GM12875 (cell line): Measurements from ENCODE around the gene SVIL.
"Not testable (repeated sequence)": the region's sequence is repeated elsewhere in the genome, so short reads cannot be mapped to it uniquely, and the experiment has no call there.

Experiments
- H3K4me3 ChIP-seq: one replicate; pipeline ENCODE4 v1.5.1; 2011; ENCODE audit warnings: low read depth, low read length, control low read depth
- TF ChIP-seq, protein P1 (sequence below): IDR thresholded peaks from 2 replicates; pipeline ENCODE4 v1.5.1; 2011; ENCODE audit warnings: low read depth, mild to moderate bottlenecking, control low read depth, inconsistent platforms, low read length, moderate library complexity, borderline replicate concordance; ENCODE audit not compliant: insufficient read depth

The SVIL gene

DNA sequence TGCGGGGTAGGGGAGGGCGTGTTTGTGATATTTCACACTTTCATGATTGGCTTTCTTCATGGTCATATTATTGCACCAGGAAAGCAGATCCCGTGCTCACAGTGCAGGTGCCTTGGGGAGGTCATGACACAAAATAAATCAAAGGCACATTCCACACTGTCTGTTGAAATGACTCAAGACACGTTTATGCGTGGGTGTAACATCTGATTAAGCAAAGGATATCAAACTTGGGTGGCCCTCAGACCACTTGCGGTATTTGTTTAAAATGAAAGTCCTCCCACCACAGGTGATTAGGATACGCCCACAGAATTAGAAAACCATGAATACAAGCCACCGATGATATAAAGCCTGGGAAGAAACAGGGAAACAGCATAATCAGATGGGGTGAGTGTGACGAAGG, 51.1 kb downstream of the SVIL start:
- TF ChIP-seq, protein P1, sequence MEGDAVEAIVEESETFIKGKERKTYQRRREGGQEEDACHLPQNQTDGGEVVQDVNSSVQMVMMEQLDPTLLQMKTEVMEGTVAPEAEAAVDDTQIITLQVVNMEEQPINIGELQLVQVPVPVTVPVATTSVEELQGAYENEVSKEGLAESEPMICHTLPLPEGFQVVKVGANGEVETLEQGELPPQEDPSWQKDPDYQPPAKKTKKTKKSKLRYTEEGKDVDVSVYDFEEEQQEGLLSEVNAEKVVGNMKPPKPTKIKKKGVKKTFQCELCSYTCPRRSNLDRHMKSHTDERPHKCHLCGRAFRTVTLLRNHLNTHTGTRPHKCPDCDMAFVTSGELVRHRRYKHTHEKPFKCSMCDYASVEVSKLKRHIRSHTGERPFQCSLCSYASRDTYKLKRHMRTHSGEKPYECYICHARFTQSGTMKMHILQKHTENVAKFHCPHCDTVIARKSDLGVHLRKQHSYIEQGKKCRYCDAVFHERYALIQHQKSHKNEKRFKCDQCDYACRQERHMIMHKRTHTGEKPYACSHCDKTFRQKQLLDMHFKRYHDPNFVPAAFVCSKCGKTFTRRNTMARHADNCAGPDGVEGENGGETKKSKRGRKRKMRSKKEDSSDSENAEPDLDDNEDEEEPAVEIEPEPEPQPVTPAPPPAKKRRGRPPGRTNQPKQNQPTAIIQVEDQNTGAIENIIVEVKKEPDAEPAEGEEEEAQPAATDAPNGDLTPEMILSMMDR: no peak
- H3K4me3 ChIP-seq: no peak overlapping the region

GRCh38 chr10:29582769-29583168, 52.0 kb downstream of the SVIL start:
- H3K4me3 ChIP-seq: not testable (repeated sequence)

DNA sequence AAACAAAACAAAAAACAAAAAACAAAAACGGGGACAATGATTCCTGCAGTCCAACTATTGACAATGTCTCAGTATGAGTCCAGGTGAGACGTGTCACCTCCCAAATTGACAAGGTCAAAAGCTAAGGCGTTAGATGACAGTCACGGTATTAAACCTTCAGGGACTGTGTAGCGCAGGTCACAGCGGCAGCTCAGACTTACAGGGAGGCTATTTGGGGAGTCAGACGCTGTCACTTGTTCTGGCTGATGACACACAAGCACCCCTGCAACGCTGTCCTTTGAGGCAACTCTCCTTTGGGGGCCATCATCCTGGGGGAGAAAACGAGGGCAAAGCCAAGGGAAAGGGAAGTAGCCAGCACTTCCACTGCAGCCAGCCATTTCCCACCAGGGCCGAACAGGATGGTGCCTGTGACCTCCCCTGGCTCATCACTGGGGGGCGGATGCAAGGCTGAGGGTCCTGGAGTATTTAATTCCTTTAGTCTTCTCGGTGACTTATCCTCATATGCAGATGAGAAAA, 55.3 kb downstream of the SVIL start:
- H3K4me3 ChIP-seq: no peak overlapping the region

GRCh38 chr10:29578457-29578856, 56.3 kb downstream of the SVIL start:
- no peak overlapping the region for H3K4me3 ChIP-seq
- TF ChIP-seq, protein P1: no peak

More for the DNA sequence above, 55.3 kb downstream of the SVIL start:
- TF ChIP-seq, protein P1: no peak

GRCh38 chr10:29576681-29577080, 58.1 kb downstream of the SVIL start:
- TF ChIP-seq, protein P1: no peak
- H3K4me3 ChIP-seq: no peak overlapping the region

DNA sequence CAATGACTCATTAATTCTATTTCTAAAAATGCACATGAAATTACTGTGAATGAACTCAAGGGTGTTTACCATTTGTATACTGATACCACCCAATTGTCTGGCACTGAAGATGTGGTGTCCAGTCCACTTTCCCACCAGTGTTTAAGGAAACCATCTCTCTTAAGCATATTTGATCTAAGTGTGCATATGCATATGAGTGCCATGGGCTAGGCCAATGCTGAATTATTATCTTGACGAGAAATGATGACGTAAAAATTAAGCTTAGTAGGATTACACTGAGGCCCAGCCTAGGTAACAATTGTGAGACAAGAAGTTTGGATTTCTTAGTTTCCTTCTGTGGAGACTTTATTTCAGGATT, 59.7 kb downstream of the SVIL start:
- H3K4me3 ChIP-seq: no peak overlapping the region
- TF ChIP-seq, protein P1: no peak

DNA sequence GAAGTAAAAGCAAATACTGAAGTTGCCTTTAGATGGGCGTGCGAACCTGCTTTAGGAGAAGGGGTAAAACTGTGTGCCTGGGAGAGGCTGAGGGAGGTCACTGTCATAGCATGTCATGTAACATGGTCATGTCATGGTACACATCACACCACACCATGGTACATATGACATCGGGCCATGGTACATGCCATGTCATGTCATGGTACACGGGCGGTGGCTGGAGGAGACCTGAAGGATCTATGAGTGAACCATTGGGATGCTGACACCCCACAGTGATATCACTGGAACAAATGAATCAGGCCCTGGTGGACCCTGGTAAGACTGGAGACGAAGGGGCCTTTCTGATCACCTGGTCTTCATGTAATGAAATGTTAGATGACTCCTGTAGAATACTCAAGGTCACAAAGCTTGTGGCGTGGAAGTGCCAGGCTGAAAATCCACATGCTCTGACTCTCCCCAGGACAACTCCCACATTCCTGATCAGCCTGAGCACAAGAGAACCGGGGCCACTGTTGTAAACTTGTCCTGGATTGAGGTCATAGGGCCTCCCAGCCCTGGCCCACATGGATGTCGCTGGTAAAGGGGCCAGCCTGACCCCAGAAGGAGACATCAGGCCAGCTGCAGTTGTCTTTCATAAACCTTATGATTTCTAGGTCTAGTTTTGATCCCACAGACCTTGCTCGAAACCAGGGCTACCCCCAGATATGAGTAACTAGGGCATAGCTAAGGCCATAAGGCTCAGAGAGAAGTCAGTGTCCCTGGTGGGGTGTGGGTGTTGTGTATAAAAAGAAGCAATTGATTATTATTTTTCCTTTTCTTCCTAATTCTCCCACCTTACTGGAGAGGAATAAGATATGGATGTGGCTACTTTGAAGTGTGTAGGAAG, 60.3 kb downstream of the SVIL start:
- not testable (repeated sequence) for H3K4me3 ChIP-seq

DNA sequence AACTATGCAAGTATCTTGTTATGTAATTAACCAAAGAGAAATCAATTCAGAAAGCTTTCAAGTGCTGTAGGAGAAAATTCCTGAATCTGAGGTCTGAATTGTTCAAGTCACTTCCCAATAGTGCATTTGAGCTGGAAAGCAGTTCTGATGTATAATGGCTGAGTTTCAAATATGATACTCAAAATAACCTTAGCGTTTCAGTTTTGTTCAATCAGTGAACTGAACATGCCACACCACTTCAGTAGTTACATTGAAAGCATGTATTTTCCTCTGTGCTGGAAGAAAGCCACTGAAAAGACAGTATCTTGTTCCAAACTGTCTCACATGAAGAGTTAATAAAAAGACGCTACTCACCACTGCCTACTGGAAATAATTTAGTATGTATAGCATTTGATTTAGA, 64.5 kb downstream of the SVIL start:
- H3K4me3 ChIP-seq: not testable (repeated sequence)
